Suprapubic skin (tissue), 4 donors: Measurements from ENCODE around the gene DNM3.

Experiments used
- CTCF ChIP-seq, 2 donors: fragments of 200-600 bp in 1 of 2; fragments of 450-650 bp in 1 of 2; sonication (generic) in 1 of 2; IDR thresholded peaks; one replicate each; pipeline ENCODE4 v1.5.1; 2016 to 2019; ENCODE audit warnings: antibody characterized with exemption in 2 of 2, mild to moderate bottlenecking in 1 of 2, moderate library complexity in 1 of 2
- POLR2A ChIP-seq, 2 donors: fragments of 450-650 bp; IDR thresholded peaks; one replicate each; pipeline ENCODE4 v1.6.1; 2017; ENCODE audit warnings: antibody characterized with exemption in 2 of 2, mild to moderate bottlenecking in 2 of 2, moderate library complexity in 2 of 2
- POLR2AphosphoS5 ChIP-seq, 3 donors: sonication (generic); formaldehyde crosslinking; IDR thresholded peaks; one replicate each; pipeline ENCODE4 v1.6.1; 2017; ENCODE audit warnings: antibody characterized with exemption in 3 of 3

- no peak for TF ChIP-seq CTCF (IDR thresholded peaks at IDR 0.05)
- TF ChIP-seq POLR2AphosphoS5 (IDR thresholded peaks at IDR 0.05), result no peak
- no peak for TF ChIP-seq POLR2A (IDR thresholded peaks at IDR 0.05)
Measured at GRCh38 chr1:172109359-172109758, 268.1 kb downstream of the DNM3 start.
